NCI-H2171 treated with DMSO at 0.1 percent for 48 hours (cell line): Measurements from ENCODE around the gene BOLA3.
"Not testable (repeated sequence)": the region's sequence is repeated elsewhere in the genome, so short reads cannot be mapped to it uniquely, and the experiment has no call there.

Experiments used
- DNase-seq: peaks from one replicate; lab custom pipeline; 2025; lab: John Stamatoyannopoulos, UW

Gene BOLA3, protein sequence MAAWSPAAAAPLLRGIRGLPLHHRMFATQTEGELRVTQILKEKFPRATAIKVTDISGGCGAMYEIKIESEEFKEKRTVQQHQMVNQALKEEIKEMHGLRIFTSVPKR

DNA sequence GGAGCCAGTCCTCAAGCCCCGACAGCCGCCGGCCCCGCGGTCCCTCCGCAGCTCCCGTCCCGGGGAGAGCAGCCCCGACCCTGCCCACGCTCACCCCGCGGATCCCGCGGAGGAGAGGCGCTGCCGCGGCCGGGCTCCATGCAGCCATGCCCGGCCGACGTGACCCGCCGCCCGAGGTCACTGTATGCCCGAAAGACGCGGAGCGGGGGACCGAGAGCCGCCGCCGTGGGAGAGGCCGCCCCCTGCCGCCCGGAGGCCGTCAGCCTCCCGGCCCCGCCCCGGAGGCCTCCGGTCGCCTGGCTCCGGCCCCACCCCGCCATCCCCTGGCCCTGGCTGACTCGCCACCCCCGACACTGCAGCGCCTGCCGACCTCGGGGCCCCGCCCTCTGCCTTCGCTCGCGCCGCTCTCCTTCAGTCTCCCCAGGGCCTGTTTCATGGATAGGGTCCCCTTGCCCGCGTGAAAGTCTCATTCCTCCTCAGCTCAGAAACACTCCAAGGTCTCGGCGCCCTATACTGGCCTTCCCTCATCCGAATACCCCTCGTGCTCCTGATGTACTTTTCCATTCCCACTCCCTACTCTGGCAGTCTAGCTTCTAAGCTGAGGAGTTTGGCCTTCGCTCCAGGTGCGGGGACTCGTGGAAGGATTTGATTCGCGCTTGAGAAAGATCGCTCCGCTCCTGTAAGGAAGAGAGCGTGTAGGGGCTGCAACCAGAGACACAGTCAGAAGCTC, at the start of gene BOLA3:
Gene BOLA3 (minus strand): TSS at position 186 of the 730 bp plus-strand sequence. CDS start 38 bp downstream, at position 148.
- DNase-seq = peak; percentile 80

DNA sequence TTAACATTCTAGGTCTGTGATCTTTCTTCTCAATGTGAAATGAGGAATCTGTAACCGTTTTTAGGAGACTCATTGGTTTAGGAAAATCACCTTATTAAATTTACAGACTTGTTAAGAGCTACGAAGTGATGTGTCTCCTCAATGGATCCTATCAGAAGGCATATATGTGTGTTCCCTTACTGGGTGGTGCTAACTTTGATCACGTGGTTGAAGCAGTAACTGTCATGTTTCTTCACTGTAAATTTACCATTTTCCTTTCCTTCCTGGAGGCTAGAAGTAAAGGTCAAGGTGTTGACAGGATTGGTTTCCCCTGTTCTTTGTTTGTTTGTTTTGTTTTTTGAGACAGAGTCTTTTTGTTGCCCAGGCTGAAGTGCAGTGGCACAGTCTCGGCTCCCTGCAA, 49.3 kb upstream of the BOLA3 start:
- no peak for DNase-seq

GRCh38 chr2:74194799-74195198, 47.1 kb upstream of the BOLA3 start:
- DNase-seq = no peak

DNA sequence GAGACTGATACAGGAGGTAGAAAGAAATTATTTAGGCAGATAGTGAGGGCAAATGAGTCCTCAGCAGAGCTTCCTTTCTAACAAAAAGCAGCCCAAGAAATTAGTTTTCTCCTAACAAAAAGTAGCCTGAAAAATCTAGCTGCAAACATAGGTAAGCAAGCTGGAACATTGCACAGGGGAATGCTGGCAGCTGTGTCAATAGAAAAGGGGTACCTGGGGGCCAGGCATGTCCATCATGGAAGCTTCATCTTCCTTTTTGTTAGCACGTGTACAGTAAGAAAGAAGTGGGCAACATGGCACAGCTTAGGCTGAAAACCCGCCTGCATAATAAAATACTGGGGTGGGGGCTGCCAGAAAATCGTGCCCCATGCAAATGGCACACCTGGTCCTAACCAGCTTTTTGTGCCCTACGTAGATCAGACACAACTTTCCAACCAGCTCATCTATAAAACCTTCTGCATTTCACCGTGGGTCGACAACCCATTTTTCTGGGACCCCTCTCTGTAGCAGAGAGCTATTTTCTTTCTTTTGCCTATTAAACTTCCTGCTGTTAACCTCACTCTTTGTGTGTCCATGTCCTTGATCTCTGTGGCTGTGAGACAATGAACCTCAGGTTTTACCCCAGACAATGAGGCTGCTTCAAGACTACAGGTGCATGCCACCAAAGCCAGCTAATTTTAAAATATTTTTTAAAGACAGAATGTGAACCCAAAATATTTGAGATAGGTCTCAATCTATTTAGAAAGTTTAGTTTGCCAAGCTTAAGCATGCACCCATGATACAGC, 44.1 kb upstream of the BOLA3 start:
- DNase-seq = no peak

DNA sequence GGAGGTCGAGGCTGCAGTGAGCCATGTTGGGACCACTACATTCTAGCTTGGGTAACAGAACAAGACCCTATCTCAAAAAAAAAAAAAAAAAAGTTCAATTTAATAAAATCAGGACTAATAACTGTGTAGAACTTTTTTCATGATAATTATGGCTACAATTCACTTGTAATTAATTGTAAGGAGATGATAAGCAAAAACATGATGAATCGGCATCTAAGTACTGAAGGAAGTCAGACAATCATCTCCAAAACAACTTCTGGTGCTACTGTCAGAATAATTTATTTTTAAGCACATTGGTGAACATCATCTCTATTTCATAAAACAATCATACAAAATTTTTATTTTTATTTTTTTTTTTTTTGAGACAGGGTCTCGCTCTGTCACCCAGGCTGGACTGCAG, 41.0 kb upstream of the BOLA3 start:
- no peak for DNase-seq

DNA sequence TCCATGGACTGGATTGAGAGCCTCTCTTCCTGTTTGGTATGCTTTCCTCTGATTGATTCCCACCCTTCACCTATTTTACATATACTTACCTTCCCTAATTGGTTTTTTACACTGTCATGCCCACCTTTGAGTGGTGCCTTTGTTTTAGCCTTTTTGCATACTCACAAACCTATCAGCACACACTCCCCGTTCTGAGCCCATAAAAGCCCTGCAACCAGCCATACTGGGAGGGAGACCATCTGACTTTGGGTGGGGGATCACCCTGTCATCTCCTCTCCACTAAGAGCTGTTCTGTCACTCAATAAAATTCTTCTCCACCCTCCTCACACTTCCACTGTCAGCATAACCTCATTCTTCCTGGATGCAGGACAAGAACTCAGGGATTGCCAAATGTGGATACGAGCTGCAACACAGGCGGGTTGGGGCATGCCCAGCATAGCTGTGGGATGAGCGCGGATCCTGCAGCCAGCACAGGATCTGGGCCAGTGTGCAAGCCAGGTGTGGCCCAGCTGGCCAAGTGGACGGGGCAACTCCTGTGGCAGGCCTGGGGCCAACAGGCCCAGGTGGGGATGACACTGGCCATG, 40.4 kb upstream of the BOLA3 start:
- DNase-seq = peak; percentile 55

DNA sequence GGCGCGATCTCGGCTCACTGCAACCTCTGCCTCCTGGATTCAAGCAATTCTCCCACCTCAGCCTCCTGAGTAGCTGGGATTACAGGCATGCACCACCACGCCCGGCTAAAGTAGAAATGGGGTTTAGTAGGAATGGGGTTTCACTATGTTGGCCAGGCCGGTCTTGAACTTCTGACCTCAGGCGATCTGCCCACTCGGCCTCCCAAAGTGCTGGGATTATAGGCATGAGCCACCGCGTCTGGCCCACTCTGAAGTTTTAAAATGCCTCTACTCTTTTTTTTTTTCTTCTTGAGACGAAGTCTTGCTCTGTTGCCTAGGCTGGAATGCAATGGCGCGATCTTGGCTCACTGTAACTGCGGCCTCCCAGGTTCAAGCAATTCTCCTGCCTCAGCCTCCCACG, 39.0 kb upstream of the BOLA3 start:
- DNase-seq = not testable (repeated sequence)

DNA sequence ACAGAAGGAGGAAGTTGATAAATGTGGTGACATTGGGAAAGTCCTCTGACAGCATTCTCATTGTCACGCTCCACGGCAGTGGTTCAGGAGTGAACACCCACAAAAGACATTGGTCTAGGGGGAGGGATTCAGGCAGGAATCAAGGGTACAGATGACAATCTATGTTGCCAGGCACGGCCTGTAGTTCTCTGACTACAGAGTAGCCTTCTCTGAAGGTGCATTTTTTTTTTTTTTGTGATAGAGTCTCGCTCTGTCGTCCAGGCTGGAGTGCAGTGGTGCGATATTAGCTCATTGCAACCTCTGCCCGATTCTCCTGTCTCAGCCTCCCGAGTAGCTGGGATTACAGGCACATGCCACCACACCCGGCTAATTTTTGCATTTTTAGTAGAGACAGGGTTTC, 38.3 kb upstream of the BOLA3 start:
- no peak for DNase-seq

- no peak for DNase-seq
Observed at GRCh38 chr2:74183878-74184277, 36.2 kb upstream of the BOLA3 start.

- DNase-seq = peak; percentile 95
Observed at GRCh38 chr2:74181739-74182138, 34.0 kb upstream of the BOLA3 start.

- no peak for DNase-seq
Observed at GRCh38 chr2:74179063-74179865, 31.6 kb upstream of the BOLA3 start.

GRCh38 chr2:74178211-74179062, 30.7 kb upstream of the BOLA3 start, which contains the start of gene MOB1A:
Gene MOB1A, minus strand, starts transcription at chr2:74178879. Its CDS starts 205 bp downstream, at chr2:74178674.
- DNase-seq = peak; percentile 99

DNA sequence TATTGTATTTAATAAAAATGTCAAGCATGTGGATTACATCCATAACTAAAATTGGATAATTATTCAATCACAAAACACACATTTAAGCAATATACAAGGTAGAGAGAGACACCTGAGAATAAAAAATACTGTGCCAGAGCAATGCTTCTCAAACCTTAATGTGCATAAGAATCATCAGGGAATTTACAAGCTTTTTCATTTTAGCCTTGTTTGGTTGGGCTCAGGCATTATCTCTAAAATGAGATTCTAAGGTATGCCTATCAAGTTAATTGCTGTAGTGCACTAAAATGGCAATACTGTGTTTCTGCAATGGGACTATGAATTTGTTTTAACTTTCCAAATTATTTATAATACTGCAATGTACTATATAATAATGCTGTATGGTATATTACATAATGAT, 30.0 kb upstream of the BOLA3 start:
- DNase-seq = no peak

DNA sequence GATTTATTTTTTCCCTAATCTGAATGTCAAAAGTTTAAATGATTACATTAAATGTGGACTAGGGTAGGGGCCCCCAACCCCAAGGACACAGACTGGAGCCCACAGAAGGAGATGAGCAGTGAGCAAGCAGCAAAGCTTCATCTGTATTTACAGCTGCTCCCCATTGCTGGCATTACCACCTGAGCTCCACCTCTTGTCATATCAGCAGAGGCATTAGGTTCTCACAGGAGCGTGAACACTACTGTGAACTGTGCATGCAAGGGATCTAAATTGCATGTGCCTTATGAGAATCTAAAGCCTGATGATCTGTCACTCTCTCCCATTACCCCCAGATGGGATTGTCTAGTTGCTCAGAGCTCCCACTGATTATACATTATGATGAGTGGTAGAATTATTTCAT, 27.2 kb upstream of the BOLA3 start:
- no peak for DNase-seq

GRCh38 chr2:74168739-74169138, 21.0 kb upstream of the BOLA3 start:
- DNase-seq = no peak

- DNase-seq = no peak
Observed at GRCh38 chr2:74164761-74165160, 17.0 kb upstream of the BOLA3 start.

DNA sequence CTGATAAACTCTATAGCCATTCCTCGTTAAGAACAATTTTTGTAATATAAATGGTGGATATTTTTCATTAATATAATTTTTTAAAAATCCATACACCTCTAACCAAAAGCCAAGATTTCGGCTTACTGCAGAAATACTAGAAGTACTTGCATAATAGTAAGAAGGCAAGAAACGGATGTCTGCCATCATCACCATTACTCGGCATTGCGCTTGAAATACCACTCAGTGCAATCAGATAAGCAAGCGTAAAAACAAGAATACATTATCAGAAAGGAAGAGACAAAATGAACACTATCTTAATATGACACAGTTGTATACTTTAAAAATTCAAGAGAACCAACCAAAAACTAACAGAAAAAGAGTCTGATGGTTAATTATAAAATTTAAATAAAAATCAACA, 15.2 kb upstream of the BOLA3 start:
- no peak for DNase-seq

DNA sequence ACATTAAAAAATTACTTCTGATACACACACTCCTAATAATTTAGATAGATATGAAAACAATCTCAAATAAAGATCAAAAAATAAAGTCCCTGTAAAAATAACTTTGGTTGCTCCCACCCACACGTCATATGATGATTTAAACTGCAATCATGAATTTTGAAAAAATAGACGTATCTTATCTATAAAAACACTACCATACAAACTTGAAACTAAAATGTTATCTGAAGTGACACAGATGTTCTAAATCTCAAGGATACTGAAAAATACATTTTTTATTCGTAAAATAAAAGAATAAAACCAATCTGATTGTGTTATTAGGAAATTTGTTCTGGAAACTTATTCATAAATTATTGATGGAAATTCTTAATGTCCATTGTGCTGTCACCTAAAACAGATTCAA, 8.1 kb upstream of the BOLA3 start:
- no peak for DNase-seq

DNA sequence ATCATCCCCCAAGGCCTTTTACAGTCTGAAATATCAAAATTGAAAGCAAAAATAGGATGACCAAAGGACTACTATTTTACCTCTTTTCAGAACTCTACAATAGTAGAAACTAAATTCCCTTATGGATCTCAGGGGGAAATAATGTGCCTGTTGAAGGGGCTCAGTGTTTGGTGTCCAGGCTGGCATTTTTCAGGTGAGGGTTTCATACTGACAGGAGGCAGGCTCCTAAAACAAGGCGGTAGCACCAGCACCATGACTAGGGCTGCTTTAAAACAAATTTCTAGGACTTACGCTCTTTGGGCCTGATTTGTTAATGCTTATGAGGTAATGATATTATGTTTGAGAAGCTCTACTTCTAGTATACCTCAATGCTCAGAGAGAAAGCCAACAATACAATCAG, 5.2 kb upstream of the BOLA3 start:
- DNase-seq = no peak

GRCh38 chr2:74149570-74150319, 2.0 kb upstream of the BOLA3 start:
- no peak for DNase-seq

DNA sequence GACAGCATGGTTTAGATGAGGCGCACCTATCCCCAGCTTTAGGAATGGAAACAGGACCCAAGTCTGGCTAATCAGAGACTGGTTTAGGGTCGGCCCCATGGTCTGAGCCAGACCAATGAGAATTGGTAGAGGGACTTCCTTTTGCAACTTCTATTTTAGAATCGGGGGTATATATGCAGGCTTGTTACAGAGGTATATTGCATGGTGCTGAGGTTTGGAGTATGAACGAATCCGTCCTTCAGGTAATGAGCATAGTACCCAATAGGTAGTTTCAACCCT, 1.5 kb upstream of the BOLA3 start:
- DNase-seq = no peak
